Thoracic aorta (tissue), 2 donors: Measurements from ENCODE around the gene CPN2. TPM values are rescaled to one million over a fixed set of nuclear protein-coding genes. Genes with fewer than 3 reads are reported as not detected.
A peak's percentile ranks its signal among the peaks of the same experiment; 100 is the strongest.

Source experiments
- ATAC-seq: fragments of 150-250 bp; one replicate; pipeline ENCODE4 v1.8.0; 2017; ENCODE audit warnings: low read depth; ENCODE audit not compliant: insufficient number of reproducible peaks, low FRiP score
- DNase-seq: peaks from one replicate; pipeline ENCODE4 v3.0.0-alpha.2; 2020; ENCODE audit warnings: low spot score
- H3K27ac ChIP-seq, 2 donors: fragments of 200-600 bp; sonication (generic); 1 replicate in 1 of 2; 2 replicates in 1 of 2; pipeline ENCODE4 v1.5.1; 2016; ENCODE audit warnings: mild to moderate bottlenecking in 2 of 2, moderate library complexity in 2 of 2
- H3K27me3 ChIP-seq: fragments of 200-600 bp; sonication (generic); replicated peaks from 2 replicates; pipeline ENCODE4 v1.6.0; 2016; ENCODE audit warnings: mild to moderate bottlenecking; ENCODE audit not compliant: insufficient read depth
- H3K36me3 ChIP-seq: fragments of 200-600 bp; sonication (generic); one replicate; pipeline ENCODE4 v1.5.1; 2016
- H3K4me1 ChIP-seq, 2 donors: fragments of 200-600 bp; sonication (generic); 1 replicate in 1 of 2; 2 replicates in 1 of 2; pipeline versions ENCODE4 v1.5.1 to v1.6.0; 2016; ENCODE audit warnings: low read depth in 2 of 2, mild to moderate bottlenecking in 1 of 2; ENCODE audit not compliant: control insufficient read depth in 1 of 2
- H3K4me3 ChIP-seq: fragments of 200-600 bp; sonication (generic); 2 replicates; pipeline ENCODE4 v1.5.1; 2016; ENCODE audit warnings: mild to moderate bottlenecking
- H3K9me3 ChIP-seq: fragments of 200-600 bp; sonication (generic); 2 replicates; pipeline ENCODE4 v1.5.1; 2016
- CTCF ChIP-seq: fragments of 200-600 bp; sonication (generic); IDR thresholded peaks from one replicate; pipeline ENCODE4 v1.5.1; 2019; ENCODE audit warnings: antibody characterized with exemption
- total RNA-seq, 2 donors: library from RNA; depleted of rRNA; stranded (reverse); fragments of >200 nt; gene quantifications; one replicate each; pipeline versions ENCODE4 v1.1.0 to v1.2.3, GENCODE V29; 2016

Gene CPN2
- total RNA-seq, 2 donors from 2014 or later, result not detected

DNA sequence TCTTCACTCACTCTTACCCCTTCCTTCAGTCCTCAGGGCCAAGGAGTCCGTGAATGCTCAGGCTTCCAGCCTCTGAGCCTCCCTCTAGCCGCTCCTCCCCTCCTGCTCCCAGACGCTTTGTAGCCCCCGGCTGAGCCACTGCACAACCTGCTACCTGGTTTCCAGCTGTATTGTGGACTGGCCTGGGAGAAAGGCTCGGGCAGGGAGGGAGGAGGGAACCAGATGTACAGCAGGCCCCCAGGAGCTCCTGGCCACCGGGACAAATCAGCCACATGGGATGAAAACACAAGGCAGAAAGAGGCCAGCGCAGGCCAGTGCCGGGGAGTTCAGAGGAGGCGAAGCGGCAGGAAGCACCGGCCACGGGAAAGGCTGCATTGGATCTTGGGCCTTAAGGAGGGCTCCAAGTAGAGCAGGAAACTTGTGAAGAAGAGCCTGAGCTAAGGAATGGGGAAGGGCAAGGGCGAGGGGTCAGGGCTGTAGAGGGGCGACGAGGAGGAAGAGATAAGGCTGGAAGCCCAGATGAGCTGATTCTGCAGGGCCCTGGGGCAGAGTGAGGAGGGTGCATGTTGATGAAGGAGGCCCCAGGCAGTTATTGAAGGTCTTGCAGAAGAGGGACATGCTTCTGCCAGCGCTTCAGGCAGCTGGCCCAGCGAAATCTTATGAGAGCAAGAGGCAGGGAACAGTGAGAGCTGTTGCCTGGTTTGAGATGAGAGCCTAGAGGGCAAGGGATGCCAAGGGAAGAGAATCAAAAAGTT, 14.3 kb downstream of the CPN2 start:
- ATAC-seq, result no peak
- Histone ChIP-seq H3K36me3 (no peaks in the 10 kb centered on the region), H3K27me3 (peaks cover 3% of the 10 kb centered on the region), H3K4me1 (peaks cover 4 to 6% of the 10 kb centered on the region in 2 donors), H3K27ac (no peak overlapping the region), H3K4me3 (no peak overlapping the region), H3K9me3 (no peaks in the 10 kb centered on the region)
- no peak for TF ChIP-seq CTCF
- DNase-seq, result no peak

- Histone ChIP-seq H3K27ac (no peak overlapping the region), H3K27me3 (peaks cover 3% of the 10 kb centered on the region), H3K9me3 (no peaks in the 10 kb centered on the region), H3K4me1 (peaks cover 4 to 6% of the 10 kb centered on the region in 2 donors), H3K36me3 (no peaks in the 10 kb centered on the region), H3K4me3 (peak overlapping the region; percentile 70)
- TF ChIP-seq CTCF, result no peak
- no peak for DNase-seq
- ATAC-seq, result no peak
Measured at GRCh38 chr3:194333981-194334320, 17.2 kb downstream of the CPN2 start.

DNA sequence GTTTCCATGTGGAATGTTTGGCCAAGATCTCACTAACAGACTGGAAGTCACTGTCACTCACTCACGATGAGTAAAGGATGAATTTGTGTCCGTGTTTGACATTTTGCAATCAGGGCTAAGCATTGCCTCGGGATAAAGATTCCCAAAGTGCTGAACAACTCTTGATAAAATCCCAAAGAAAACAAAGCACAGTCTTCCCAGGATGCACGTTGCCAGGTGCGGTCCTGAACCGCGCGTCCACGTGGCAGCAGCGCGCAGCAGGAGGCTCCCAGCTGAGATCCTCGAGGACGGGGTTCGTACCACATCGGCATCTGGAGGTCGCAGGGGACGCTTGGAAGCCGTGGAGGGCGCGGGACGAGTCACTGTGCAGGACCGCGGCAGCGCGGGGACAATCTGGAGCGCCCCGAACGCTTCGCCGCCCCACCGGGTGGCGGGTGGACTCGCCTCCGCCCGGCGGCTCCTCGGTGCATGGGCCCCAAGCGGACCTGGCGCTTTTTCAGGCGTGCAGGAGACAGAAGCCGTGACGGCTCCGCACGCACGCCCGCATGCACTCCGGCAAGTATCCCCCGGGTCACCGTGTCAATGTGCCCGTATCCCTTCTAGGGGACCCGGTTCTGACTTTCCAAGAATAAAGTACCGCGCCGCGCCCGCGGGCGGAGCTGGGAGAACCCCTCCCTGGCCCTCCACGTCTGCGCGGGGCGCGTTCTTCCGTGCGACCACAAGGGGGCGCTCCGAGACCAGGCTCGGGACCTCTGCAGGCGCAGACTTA, 17.7 kb downstream of the CPN2 start:
- no peaks in the 10 kb centered on the region for H3K36me3 ChIP-seq
- peaks cover 4 to 6% of the 10 kb centered on the region in 2 donors for H3K4me1 ChIP-seq
- no peaks in the 10 kb centered on the region for H3K9me3 ChIP-seq
- peak overlapping the region; percentile 70 for H3K4me3 ChIP-seq
- H3K27ac ChIP-seq, result no peak overlapping the region
- peak; percentile 100 for TF ChIP-seq CTCF
- peak; percentile 61 for ATAC-seq
- peak; percentile 56 for DNase-seq
- peaks cover 3% of the 10 kb centered on the region for H3K27me3 ChIP-seq

DNA sequence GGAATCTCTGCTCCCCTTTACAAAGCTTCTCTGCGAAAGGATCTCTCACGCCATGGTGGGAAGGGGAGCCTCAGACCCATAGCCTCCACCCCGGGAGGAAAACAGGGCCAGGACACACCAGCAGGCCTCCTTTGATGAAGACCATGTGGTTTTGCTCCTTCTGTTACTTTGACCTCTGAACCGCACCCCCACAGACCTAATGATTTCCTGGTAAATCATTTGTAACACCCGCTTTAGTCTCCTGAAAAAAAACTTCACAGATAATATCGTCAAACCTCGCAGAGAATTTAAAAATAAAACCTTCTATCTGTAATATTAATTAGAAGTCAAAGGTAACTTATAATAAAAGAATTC, 18.3 kb downstream of the CPN2 start:
- Histone ChIP-seq H3K4me3 (no peak overlapping the region), H3K27ac (no peak overlapping the region), H3K9me3 (no peaks in the 10 kb centered on the region), H3K36me3 (no peaks in the 10 kb centered on the region), H3K27me3 (peaks cover 3% of the 10 kb centered on the region), H3K4me1 (peaks cover 4 to 6% of the 10 kb centered on the region in 2 donors)
- ATAC-seq (no peak), DNase-seq (no peak)
- no peak for TF ChIP-seq CTCF

DNA sequence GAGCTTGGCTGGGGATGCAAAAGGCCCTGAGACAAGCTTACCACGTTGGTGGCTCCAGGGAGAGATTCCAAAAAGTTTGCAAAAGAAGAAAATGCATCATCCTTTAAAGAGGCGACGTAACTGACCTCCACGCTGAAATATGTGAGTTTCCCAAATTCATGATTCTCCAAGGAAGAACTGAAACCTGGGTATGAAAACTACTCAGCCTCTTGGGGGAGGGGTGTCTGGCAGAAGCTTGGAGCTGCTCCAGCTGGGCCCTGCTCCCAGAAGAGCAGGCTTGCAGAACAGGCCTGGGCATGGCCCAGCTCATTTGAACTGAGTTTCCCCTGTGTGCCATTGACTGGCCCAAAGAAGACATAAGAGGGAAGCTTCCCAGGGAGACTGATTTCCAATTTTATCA, 20.5 kb downstream of the CPN2 start:
- ATAC-seq (no peak), DNase-seq (no peak)
- Histone ChIP-seq H3K9me3 (no peaks in the 10 kb centered on the region), H3K27me3 (peaks cover 3% of the 10 kb centered on the region), H3K27ac (no peak overlapping the region), H3K4me1 (peaks cover 4 to 6% of the 10 kb centered on the region in 2 donors), H3K4me3 (no peak overlapping the region), H3K36me3 (no peaks in the 10 kb centered on the region)
- no peak for TF ChIP-seq CTCF
